Large intestine (tissue), 3 donors: ENCODE results near the gene SCYGR1. TPM values are rescaled to one million over a fixed set of nuclear protein-coding genes. Genes with fewer than 3 reads are reported as not detected.
A peak's percentile ranks its signal among the peaks of the same experiment; 100 is the strongest.

ENCODE experiments used
- DNase-seq, 2 donors: peaks; one replicate each; pipeline versions ENCODE4 v3.0.0 to v3.0.0-alpha.2; 2013
- H3K27ac ChIP-seq: one replicate; pipeline ENCODE4 v1.5.1; 2013; ENCODE audit warnings: low read length
- H3K27me3 ChIP-seq: 2 replicates; pipeline ENCODE4 v1.6.1; 2013; ENCODE audit warnings: low read length; ENCODE audit not compliant: control insufficient read depth, insufficient read depth
- H3K36me3 ChIP-seq: 2 replicates; pipeline ENCODE4 v1.6.1; 2013; ENCODE audit warnings: low read length; ENCODE audit not compliant: control insufficient read depth, insufficient read depth
- H3K4me1 ChIP-seq: one replicate; pipeline ENCODE4 v1.6.1; 2013; ENCODE audit warnings: low read length; ENCODE audit not compliant: control insufficient read depth, insufficient read depth
- H3K4me3 ChIP-seq: one replicate; pipeline ENCODE4 v1.5.1; 2013; ENCODE audit warnings: low read length
- H3K9me3 ChIP-seq: one replicate; pipeline ENCODE4 v1.6.1; 2013; ENCODE audit warnings: mild to moderate bottlenecking, low read depth, low read length, moderate library complexity; ENCODE audit not compliant: control insufficient read depth
- WGBS: methylation state at CpG from one replicate; pipeline ENCODE4 v1.1.5; 2013; ENCODE audit warnings: low lambda C conversion rate; ENCODE audit not compliant: insufficient coverage; 5-methylcytosine and 5-hydroxymethylcytosine counted together
- polyA plus RNA-seq: library from polyadenylated mRNA; unstranded; fragments of 120-200 nt; gene quantifications from one replicate; pipeline ENCODE4 v1.2.1, GENCODE V29; 2013

SCYGR1 gene
- polyA plus RNA-seq, 1 donor = not detected

- WGBS = no CpG with 5 or more reads among the region's 3 CpGs
- Histone ChIP-seq H3K36me3 (no peaks in the 10 kb centered on the region), H3K9me3 (no peaks in the 10 kb centered on the region), H3K27ac (no peak overlapping the region), H3K27me3 (no peaks in the 10 kb centered on the region), H3K4me3 (no peak overlapping the region), H3K4me1 (peaks cover 7% of the 10 kb centered on the region)
- no peak for DNase-seq
Observed at GRCh38 chr2:227414846-227415245, 27.1 kb upstream of the SCYGR1 start.

GRCh38 chr2:227413371-227413770 lies 25.6 kb upstream of the SCYGR1 start:
- Histone ChIP-seq H3K4me3 (no peak overlapping the region), H3K27ac (peak overlapping the region; percentile 82), H3K27me3 (no peaks in the 10 kb centered on the region), H3K36me3 (no peaks in the 10 kb centered on the region), H3K4me1 (peaks cover 7% of the 10 kb centered on the region), H3K9me3 (no peaks in the 10 kb centered on the region)
- peak in 1 of 2 donors; percentile 39 for DNase-seq
- 80% methylated on average over 5 of the region's 8 CpGs for WGBS

DNA sequence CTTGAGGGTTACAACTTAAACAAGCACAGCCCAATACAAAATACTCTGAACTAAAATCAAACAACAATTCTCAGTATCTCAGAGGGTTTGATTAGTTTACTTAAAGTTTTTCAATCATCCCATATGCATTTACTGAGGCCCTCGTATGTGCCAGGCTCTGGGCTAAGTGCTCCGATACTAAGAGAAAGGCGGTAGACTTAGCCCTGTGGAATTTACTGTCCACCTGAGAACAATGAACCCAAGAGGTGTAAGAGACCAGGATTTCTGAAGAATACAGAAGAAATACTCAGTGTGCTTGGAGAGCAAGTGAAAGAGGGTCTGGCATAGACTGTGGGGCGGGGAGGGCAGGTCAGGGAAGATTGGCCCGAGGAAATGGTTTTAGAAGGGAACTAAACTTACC lies 25.1 kb upstream of the SCYGR1 start:
- WGBS = 100% methylated on average over 1 of the region's 5 CpGs
- Histone ChIP-seq H3K27ac (peak overlapping the region; percentile 82), H3K4me3 (no peak overlapping the region)

DNA sequence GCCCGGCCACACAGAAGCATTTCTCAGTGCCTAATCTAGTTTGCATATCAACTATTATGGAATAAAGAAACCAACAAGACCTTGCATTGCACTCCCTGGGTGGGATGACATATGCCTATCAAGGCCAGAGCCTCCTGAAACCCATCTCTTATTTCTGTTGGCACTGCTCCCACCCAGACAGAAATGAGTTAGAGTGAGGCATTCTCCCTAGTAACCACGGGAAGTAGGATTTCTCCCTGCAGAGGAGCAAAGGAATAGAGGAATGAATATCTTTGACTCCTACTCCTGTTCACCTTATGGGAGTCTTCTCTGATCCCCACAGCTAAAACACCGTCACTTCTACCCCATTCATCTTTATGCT lies 24.2 kb upstream of the SCYGR1 start:
- H3K9me3 ChIP-seq = no peaks in the 10 kb centered on the region
- peaks cover 4% of the 10 kb centered on the region for H3K4me1 ChIP-seq
- H3K27ac ChIP-seq = no peak overlapping the region
- no peaks in the 10 kb centered on the region for H3K27me3 ChIP-seq
- DNase-seq = no peak
- 60% methylated on average over 1 of the region's 3 CpGs for WGBS
- H3K36me3 ChIP-seq = no peaks in the 10 kb centered on the region
- no peak overlapping the region for H3K4me3 ChIP-seq

More for the DNA sequence above, 25.1 kb upstream of the SCYGR1 start:
- Histone ChIP-seq H3K9me3 (no peaks in the 10 kb centered on the region), H3K4me1 (peaks cover 5% of the 10 kb centered on the region), H3K36me3 (no peaks in the 10 kb centered on the region), H3K27me3 (no peaks in the 10 kb centered on the region)
- DNase-seq = peak in 1 of 2 donors; percentile 41

DNA sequence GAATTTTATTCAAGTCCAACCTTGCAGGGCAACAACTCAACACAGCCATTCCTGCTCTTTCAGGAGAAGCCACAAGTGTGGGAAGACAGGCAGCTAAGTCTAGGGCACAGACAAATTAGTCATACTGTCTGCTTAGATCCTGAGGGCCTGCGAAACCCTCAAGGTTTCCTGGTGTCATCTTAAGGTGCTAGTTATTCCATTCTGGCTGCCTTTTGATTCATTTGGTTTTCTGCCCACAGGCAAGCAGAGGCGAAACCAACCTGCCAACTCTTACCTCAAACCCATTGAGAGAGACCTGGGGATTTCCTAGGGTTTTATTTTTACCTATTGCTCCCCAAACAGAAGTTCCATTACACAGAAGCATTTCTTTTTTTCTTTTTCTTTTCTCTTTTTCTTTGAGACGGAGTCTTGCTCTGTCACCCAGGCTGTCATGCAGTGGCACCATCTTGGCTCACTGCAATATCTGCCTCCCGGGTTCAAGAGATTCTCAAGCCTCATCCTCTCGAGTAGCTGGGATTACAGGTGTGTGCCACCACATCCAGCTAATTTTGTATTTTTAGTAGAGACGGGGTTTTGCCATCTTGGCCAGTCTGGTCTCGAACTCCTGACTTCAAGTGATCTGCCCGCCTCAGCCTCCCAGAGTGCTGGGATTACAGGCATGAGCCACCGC lies 23.7 kb upstream of the SCYGR1 start:
- Histone ChIP-seq H3K36me3 (no peaks in the 10 kb centered on the region), H3K4me1 (peaks cover 8% of the 10 kb centered on the region)

DNA sequence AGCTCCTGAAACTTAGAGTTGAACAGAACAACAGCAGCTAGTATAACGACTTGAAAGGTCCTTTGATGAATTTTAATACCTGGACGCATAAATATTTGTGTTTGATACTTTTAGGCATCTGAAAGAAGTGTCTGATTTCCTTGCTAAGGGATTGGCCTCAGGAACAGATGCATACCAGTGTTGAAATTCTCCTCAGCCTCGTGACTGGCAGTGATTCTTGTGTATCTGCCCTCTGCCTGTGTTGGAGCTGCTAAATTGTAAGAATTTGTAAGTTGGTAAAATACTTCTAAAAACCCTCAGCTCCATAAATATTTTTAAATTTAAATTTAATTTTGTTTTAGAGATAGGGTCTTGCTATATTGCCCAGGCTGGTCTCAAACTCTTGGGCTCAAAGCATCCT lies 22.4 kb upstream of the SCYGR1 start:
- H3K9me3 ChIP-seq = no peaks in the 10 kb centered on the region
- peaks cover 11% of the 10 kb centered on the region for H3K4me1 ChIP-seq
- no peak overlapping the region for H3K27ac ChIP-seq
- WGBS = 100% methylated on average over 1 of the region's 3 CpGs
- H3K36me3 ChIP-seq = no peaks in the 10 kb centered on the region
- no peak overlapping the region for H3K4me3 ChIP-seq
- DNase-seq = no peak
- H3K27me3 ChIP-seq = no peaks in the 10 kb centered on the region

More for the DNA sequence above, 23.7 kb upstream of the SCYGR1 start:
- Histone ChIP-seq H3K9me3 (no peaks in the 10 kb centered on the region), H3K4me3 (no peak overlapping the region), H3K27ac (no peak overlapping the region), H3K27me3 (no peaks in the 10 kb centered on the region)
- no peak for DNase-seq
- 80% methylated on average over 1 of the region's 9 CpGs for WGBS

DNA sequence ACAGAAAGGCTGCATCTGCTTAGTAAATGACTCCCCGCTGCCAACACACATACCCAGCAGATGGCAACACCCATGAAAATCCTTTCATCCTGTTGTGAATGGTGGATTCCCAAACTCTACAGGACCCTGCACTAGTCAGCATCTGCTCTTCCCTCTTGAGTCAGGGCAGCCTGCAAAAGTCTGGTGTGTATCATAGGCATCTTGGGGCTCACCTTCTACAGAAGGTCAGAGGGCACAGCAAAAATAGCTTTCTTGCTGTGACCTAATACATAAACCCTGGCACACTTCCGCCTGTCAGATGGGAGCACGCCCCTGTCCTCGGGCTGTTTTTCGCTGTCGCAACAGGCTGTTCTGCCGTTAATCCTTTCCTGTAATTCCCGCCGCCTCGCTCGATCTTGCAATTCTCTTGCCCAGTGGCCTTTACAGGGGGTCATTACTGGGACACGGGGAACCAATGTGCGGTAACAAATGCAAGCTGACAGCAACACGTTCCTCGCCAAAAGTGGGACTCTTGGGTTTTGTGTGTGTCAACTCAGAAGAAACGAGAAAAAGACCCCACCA lies 19.9 kb upstream of the SCYGR1 start:
- Histone ChIP-seq H3K27me3 (no peaks in the 10 kb centered on the region), H3K9me3 (no peaks in the 10 kb centered on the region), H3K27ac (no peak overlapping the region), H3K36me3 (no peaks in the 10 kb centered on the region), H3K4me3 (no peak overlapping the region), H3K4me1 (peaks cover 7% of the 10 kb centered on the region)
- 100% methylated on average over 5 of the region's 16 CpGs for WGBS
- no peak for DNase-seq

DNA sequence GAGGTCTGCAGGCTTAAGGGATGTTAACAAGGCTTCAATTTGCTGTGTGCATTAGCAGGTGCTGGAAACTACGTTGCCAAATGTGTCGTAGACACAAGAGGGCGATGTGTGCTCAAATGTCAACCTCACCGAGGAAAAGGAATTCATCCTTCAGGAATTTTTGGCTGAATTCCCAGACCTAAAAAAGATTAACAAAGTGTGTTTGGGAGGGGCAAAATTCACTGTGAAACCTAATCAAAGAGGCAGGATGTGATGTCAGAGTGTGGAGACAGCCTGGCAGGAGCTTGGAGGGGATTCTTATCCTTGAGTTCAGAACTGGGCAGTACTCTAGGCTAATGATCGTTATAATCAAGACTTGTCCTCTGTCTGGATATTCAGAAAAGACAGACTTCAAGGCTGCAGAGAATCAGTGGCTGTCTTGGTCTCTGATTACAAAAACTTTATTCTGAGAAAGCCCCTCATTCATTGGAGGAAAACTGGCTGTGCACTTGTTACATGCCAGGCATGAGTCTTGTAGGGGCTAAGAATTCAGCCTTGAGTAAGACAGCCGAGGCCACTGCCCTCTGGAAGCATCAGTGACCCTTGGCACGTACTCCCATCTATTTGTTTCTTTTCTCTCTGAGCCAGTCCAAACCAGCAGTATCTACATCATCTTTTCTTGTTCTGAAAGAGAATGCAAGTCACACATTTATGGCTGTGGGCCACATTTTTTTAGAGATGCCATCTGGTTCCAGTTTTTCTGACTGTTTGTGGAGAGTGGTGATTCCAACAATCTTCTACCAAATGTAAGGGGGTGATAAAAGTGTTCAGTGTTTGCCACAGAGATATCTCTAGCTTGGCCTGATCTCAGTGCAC lies 18.7 kb upstream of the SCYGR1 start:
- WGBS = no CpG with 5 or more reads among the region's 7 CpGs
- peak overlapping the region; percentile 49 for H3K27ac ChIP-seq
- H3K9me3 ChIP-seq = no peaks in the 10 kb centered on the region
- peak; percentile 87 to 94 for DNase-seq
- H3K36me3 ChIP-seq = no peaks in the 10 kb centered on the region
- H3K27me3 ChIP-seq = no peaks in the 10 kb centered on the region
- H3K4me1 ChIP-seq = peaks cover 15% of the 10 kb centered on the region
- H3K4me3 ChIP-seq = no peak overlapping the region

DNA sequence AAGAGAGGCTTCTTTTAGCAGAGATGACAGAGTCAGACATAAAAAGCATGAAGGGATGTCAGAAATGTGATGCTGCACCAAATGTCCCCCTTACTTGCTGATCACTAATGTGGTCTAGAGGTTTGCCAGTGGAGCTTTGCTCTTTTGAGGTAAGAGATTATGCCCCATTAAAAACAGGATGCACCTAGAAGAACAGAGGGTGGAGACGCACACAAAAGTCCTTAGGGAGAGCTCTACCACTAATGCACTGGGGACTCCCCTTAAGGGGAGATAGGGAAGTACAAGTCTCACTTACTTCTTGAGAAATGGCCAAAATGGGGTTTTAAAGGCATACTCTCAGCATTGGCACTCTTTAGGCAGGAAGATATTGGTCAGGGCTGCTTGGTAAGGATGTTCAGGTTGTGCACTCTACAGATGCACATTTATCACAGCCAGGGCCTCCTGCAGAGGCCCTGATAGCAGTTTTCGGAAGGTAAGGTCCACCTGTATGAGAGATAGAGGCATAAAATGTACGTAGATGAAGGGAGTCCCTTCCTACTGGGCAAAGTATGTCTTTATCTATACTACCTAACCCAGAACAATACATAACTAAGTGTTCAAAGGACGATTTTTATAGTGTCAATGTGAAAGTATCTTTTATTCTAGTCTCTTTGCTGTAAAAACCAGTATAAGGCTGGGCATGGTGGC lies 17.0 kb upstream of the SCYGR1 start:
- no peaks in the 10 kb centered on the region for H3K27me3 ChIP-seq
- WGBS = 20% methylated on average over 1 of the region's 4 CpGs
- peaks cover 28% of the 10 kb centered on the region for H3K4me1 ChIP-seq
- H3K27ac ChIP-seq = peak overlapping the region; percentile 31
- no peak overlapping the region for H3K4me3 ChIP-seq
- DNase-seq = peak in 1 of 2 donors; percentile 72
- H3K9me3 ChIP-seq = no peaks in the 10 kb centered on the region
- H3K36me3 ChIP-seq = no peaks in the 10 kb centered on the region

- no CpG with 5 or more reads among the region's 4 CpGs for WGBS
- H3K27me3 ChIP-seq = no peaks in the 10 kb centered on the region
- peaks cover 37% of the 10 kb centered on the region for H3K4me1 ChIP-seq
- DNase-seq = no peak
- no peak overlapping the region for H3K27ac ChIP-seq
- H3K9me3 ChIP-seq = no peaks in the 10 kb centered on the region
- H3K4me3 ChIP-seq = no peak overlapping the region
- no peaks in the 10 kb centered on the region for H3K36me3 ChIP-seq
Observed at GRCh38 chr2:227402959-227403358, 15.2 kb upstream of the SCYGR1 start.
